Psoas muscle (tissue), 8 donors: ENCODE results near the gene TRIM22. TPM values are rescaled to one million over a fixed set of nuclear protein-coding genes. Genes with fewer than 3 reads are reported as not detected.

ENCODE experiments used
- ATAC-seq, 4 donors: fragments of 200-7000 bp; cut with Tn5 transposase; one replicate each; pipeline ENCODE4 v1.9.1; 2020; ENCODE audit warnings: moderate library complexity in 3 of 4, mild to moderate bottlenecking in 2 of 4
- DNase-seq, 2 donors: peaks; one replicate each; pipeline ENCODE4 v3.0.0-alpha.2; 2020
- H3K27ac ChIP-seq: fragments of 200-600 bp; one replicate; pipeline ENCODE4 v1.8.0; 2022
- H3K27me3 ChIP-seq, 3 donors: fragments of 200-600 bp in 1 of 3; one replicate each; pipeline versions ENCODE4 v1.6.1 to v1.8.0; 2013 to 2022; ENCODE audit warnings: low read length in 2 of 3, mild to moderate bottlenecking in 2 of 3, moderate library complexity in 1 of 3; ENCODE audit not compliant: insufficient read depth in 3 of 3
- H3K36me3 ChIP-seq, 2 donors: fragments of 200-600 bp in 1 of 2; one replicate each; pipeline versions ENCODE4 v1.6.1 to v1.8.0; 2013 to 2022; ENCODE audit warnings: low read depth in 1 of 2, mild to moderate bottlenecking in 1 of 2, moderate library complexity in 1 of 2; ENCODE audit not compliant: insufficient read depth in 1 of 2
- H3K4me1 ChIP-seq: fragments of 200-600 bp; one replicate; pipeline ENCODE4 v1.8.0; 2022
- H3K4me3 ChIP-seq: fragments of 200-600 bp; one replicate; pipeline ENCODE4 v1.8.0; 2022; ENCODE audit warnings: mild to moderate bottlenecking
- H3K9me3 ChIP-seq: fragments of 200-600 bp; one replicate; pipeline ENCODE4 v1.8.0; 2022
- CTCF ChIP-seq: fragments of 200-600 bp; IDR thresholded peaks from one replicate; pipeline ENCODE4 v1.8.0; 2022; ENCODE audit warnings: antibody characterized with exemption
- WGBS, 3 donors: extraction: QIAGEN DNeasy Blood & Tissue Kit; methylation state at CpG; one replicate each; pipeline versions ENCODE4 v1.1.6 to v1.1.7; 2013; 5-methylcytosine and 5-hydroxymethylcytosine counted together
- intact Hi-C, 2 donors: fragments of 100-400 bp; cut with DNase I; formaldehyde crosslinking; loops; one replicate each; pipeline versions ENCODE4 v1.11.0 to v1.14.2; 2022
- polyA plus RNA-seq, 3 donors: library from polyadenylated mRNA; stranded (reverse); fragments of 200-250 nt; gene quantifications; one replicate each; pipeline ENCODE4 v1.2.3, GENCODE V29; 2013
- total RNA-seq, 4 donors: library from RNA; stranded (reverse); fragmentation: NEBNext Ultra II Directional in 2 of 4; extraction: Animal tissue kit (Norgen Biotek cat#: 25700) in 2 of 4; gene quantifications; one replicate each; pipeline versions ENCODE4 v1.2.1 to v1.2.4, GENCODE V29; 2021 to 2023
- donor health status: healthy with polysubstance abuse.
- donor health status: DM: no; HTN: no; CAD: no; lungs with moderate emphysema.
- donor health status: Bipolar disorder and iron deficiency.
- donor health status: healthy.
- donor health status: DM: yes; HTN: yes; CAD: no.
- donor health status: DM: no; HTN: no; CAD: no.
- donor health status: DM: no; HTN: no; CAD: no.
- donor health status: DM: yes; HTN: yes; CAD: no.

The TRIM22 gene
- total and polyA plus RNA-seq, 7 donors: 5.1 to 12.4 (median 6.2) TPM

DNA sequence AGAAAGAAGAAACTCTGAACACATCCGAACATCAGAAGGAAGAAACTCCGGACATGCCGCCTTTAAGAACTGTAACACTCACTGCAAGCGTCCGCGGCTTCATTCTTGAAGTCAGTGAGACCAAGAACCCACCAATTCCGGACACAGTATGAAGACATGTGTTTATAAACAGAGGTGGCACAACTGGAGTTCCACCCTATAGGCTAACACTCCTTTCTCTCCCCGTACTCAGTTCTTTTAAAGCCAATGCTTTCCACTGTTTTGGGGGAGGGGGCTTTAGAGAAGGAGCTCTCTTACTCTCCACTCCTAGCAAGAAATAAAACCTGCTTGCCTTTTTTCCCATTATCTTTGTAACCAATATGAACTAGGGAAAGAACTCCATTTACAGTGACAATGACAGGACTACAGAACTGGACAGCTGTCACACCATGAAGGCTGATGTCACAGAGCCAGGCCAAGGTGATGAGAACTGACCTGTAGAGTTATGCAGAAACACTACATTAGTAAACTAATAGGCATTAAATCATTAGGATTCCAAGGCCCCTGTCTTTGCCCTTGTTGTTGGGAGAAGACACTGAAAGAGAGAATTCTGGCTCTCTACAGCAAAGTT is 5.4 kb upstream of the TRIM22 start:
- H3K36me3 ChIP-seq: peaks cover 0 to under 1% of the 10 kb centered on the region in 2 donors
- H3K4me1 ChIP-seq: no peaks in the 10 kb centered on the region
- no peak for TF ChIP-seq CTCF
- ATAC-seq (peak in 2 of 4 donors; percentile 18 to 20), DNase-seq (no peak)
- peak overlapping the region; percentile 64 for H3K4me3 ChIP-seq
- intact Hi-C loops: no loop called here
- 51 to 74% (median 51%) methylated on average over 6 to 8 of the region's 8 CpGs for WGBS, 3 donors
- H3K27me3 ChIP-seq: no peaks in the 10 kb centered on the region
- H3K27ac ChIP-seq: peak overlapping the region; percentile 83
- no peaks in the 10 kb centered on the region for H3K9me3 ChIP-seq

GRCh38 chr11:5684646-5685362 is 4.8 kb upstream of the TRIM22 start, which contains the start of gene TRIM5:
Gene TRIM5, minus strand, starts transcription at chr11:5685074. Its CDS starts 4,897 bp downstream, at chr11:5680177.
- DNase-seq (peak; percentile 78 to 81), ATAC-seq (peak; percentile 95 to 98 (median 96))
- intact Hi-C loops: no loop called here
- Histone ChIP-seq H3K27me3 (no peaks in the 10 kb centered on the region), H3K4me3 (peak within 1 kb of the TSS; percentile 64), H3K4me1 (no peaks in the 10 kb centered on the region), H3K9me3 (no peaks in the 10 kb centered on the region), H3K36me3 (no peaks in the 10 kb centered on the region), H3K27ac (peak within 1 kb of the TSS; percentile 83)
- peak; percentile 40 for TF ChIP-seq CTCF
- 2 to 6% (median 2%) methylated on average over 13 of the region's 13 CpGs for WGBS, 3 donors

DNA sequence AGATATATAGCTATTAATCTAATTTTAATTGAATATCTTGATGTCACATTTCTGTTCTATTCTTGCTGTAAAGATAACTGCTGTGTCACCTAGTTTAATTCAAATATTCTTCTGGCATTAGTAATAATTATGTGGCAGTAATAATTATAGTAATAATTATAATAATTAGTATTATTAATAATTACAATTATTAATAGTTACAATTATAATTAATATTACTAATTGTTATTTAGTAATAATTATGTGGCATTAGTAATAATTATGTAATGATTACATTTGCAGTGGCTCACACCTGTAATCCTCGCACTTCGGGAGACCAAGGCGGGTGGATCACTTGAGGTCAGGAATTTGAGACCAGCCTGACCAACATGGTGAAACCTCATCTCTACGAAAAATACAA is 3.2 kb upstream of the TRIM22 start:
- no peaks in the 10 kb centered on the region for H3K27me3 ChIP-seq
- no peak for TF ChIP-seq CTCF
- H3K36me3 ChIP-seq: no peaks in the 10 kb centered on the region
- ATAC-seq (no peak), DNase-seq (no peak)
- no peak overlapping the region for H3K4me3 ChIP-seq
- intact Hi-C loops: no loop called here
- WGBS, 3 donors: 92 to 98% (median 95%) methylated on average over 4 of the region's 4 CpGs
- H3K4me1 ChIP-seq: no peaks in the 10 kb centered on the region
- no peak overlapping the region for H3K27ac ChIP-seq
- no peaks in the 10 kb centered on the region for H3K9me3 ChIP-seq

- Histone ChIP-seq H3K27ac (no peak overlapping the region), H3K4me3 (no peak overlapping the region), H3K27me3 (no peaks in the 10 kb centered on the region), H3K9me3 (no peaks in the 10 kb centered on the region), H3K36me3 (no peaks in the 10 kb centered on the region), H3K4me1 (no peaks in the 10 kb centered on the region)
- no peak for ATAC-seq
- WGBS, 3 donors: 92 to 100% (median 100%) methylated on average over 1 of the region's 1 CpG
- no peak for TF ChIP-seq CTCF
- DNase-seq: no peak
- intact Hi-C loops: no loop called here
Observed at GRCh38 chr11:5688482-5688881, 1.1 kb upstream of the TRIM22 start.
